Ishikawa (cell line): ENCODE results near the gene EIF2B2.

Source experiments
- CEBPB ChIP-seq: IDR thresholded peaks from 2 replicates; pipeline ENCODE4 v1.6.1; 2012
- CREB1 ChIP-seq: IDR thresholded peaks from 2 replicates; pipeline ENCODE4 v1.6.1; 2012; ENCODE audit warnings: low read depth
- EGR1 ChIP-seq: IDR thresholded peaks from 2 replicates; pipeline ENCODE4 v1.6.1; 2012
- EP300 ChIP-seq: IDR thresholded peaks from 2 replicates; pipeline ENCODE4 v1.6.1; 2012; ENCODE audit warnings: borderline replicate concordance
- FOXM1 ChIP-seq: IDR thresholded peaks from 2 replicates; pipeline ENCODE4 v1.6.1; 2012; ENCODE audit warnings: low read depth, borderline replicate concordance
- MAX ChIP-seq: IDR thresholded peaks from 2 replicates; pipeline ENCODE4 v1.6.1; 2012
- NFIC ChIP-seq: IDR thresholded peaks from 2 replicates; pipeline ENCODE4 v1.6.1; 2012
- RAD21 ChIP-seq: IDR thresholded peaks from 2 replicates; pipeline ENCODE4 v1.6.1; 2012; ENCODE audit warnings: low read depth
- REST ChIP-seq: IDR thresholded peaks from 2 replicates; pipeline ENCODE4 v1.6.1; 2012; ENCODE audit warnings: low read depth, mild to moderate bottlenecking
- TAF1 ChIP-seq: IDR thresholded peaks from 2 replicates; pipeline ENCODE4 v1.6.1; 2012; ENCODE audit warnings: low read depth, mild to moderate bottlenecking
- TCF12 ChIP-seq: IDR thresholded peaks from 2 replicates; pipeline ENCODE4 v1.6.1; 2012; ENCODE audit warnings: low read depth
- TEAD4 ChIP-seq: IDR thresholded peaks from 2 replicates; pipeline ENCODE4 v1.6.1; 2012
- USF1 ChIP-seq: IDR thresholded peaks from 2 replicates; pipeline ENCODE4 v1.6.1; 2012
- YY1 ChIP-seq: IDR thresholded peaks from 2 replicates; pipeline ENCODE4 v1.6.1; 2012; ENCODE audit warnings: low read depth
- ZBTB7A ChIP-seq: IDR thresholded peaks from 2 replicates; pipeline ENCODE4 v1.6.1; 2012; ENCODE audit warnings: low read depth

Gene EIF2B2

GRCh38 chr14:74985806-74986205, 16.9 kb upstream of the EIF2B2 start:
- no peak for TF ChIP-seq YY1

GRCh38 chr14:74988131-74988530, 14.6 kb upstream of the EIF2B2 start:
- TF ChIP-seq TCF12, result peak; percentile 88
- no peak for TF ChIP-seq CREB1
- peak; percentile 19; the same call in 1 of the 2 replicates for TF ChIP-seq USF1
- peak; percentile 71; the same call in 1 of the 2 replicates for TF ChIP-seq TEAD4
- no peak for TF ChIP-seq CEBPB
- TF ChIP-seq EP300, result peak; percentile 79
- no peak for TF ChIP-seq YY1

- TF ChIP-seq EP300 (no peak), USF1 (peak; percentile 87)
Measured at GRCh38 chr14:74988993-74989392, 13.7 kb upstream of the EIF2B2 start.

- no peak for TF ChIP-seq YY1
- TF ChIP-seq RAD21, result no peak
- no peak for TF ChIP-seq REST
- no peak for TF ChIP-seq MAX
- TF ChIP-seq TAF1, result no peak
- no peak for TF ChIP-seq NFIC
- no peak for TF ChIP-seq CREB1
- TF ChIP-seq ZBTB7A, result no peak
- TF ChIP-seq CEBPB, result no peak
- TF ChIP-seq EP300, result no peak
- no peak for TF ChIP-seq EGR1
- TF ChIP-seq USF1, result no peak
- TF ChIP-seq TCF12, result no peak
Measured at GRCh38 chr14:75001261-75001660, 1.5 kb upstream of the EIF2B2 start.

GRCh38 chr14:75001899-75002298, 822 bp upstream of the EIF2B2 start:
- TF ChIP-seq YY1, result no peak

- no peak for TF ChIP-seq NFIC
- TF ChIP-seq CEBPB, result no peak
- TF ChIP-seq EGR1, result no peak
- no peak for TF ChIP-seq TCF12
- no peak for TF ChIP-seq RAD21
- TF ChIP-seq TEAD4, result no peak
Measured at GRCh38 chr14:75003250-75004027, 718 bp downstream of the EIF2B2 start.

- no peak for TF ChIP-seq EP300
- no peak for TF ChIP-seq RAD21
- no peak for TF ChIP-seq TEAD4
- no peak for TF ChIP-seq USF1
- no peak for TF ChIP-seq YY1
- TF ChIP-seq FOXM1, result no peak
- no peak for TF ChIP-seq TAF1
- TF ChIP-seq ZBTB7A, result no peak
- no peak for TF ChIP-seq TCF12
- no peak for TF ChIP-seq MAX
- TF ChIP-seq REST, result no peak
- TF ChIP-seq CEBPB, result no peak
- TF ChIP-seq CREB1, result no peak
- TF ChIP-seq EGR1, result no peak
- no peak for TF ChIP-seq NFIC
Measured at GRCh38 chr14:75005357-75005756, 2.6 kb downstream of the EIF2B2 start.
